ENCODE measurements around the gene GDPD1.

- TF ChIP-seq ZNF778 (CRISPR knock-in tag; IDR thresholded peaks at IDR 0.05) (no peak), JUNB (CRISPR knock-in tag; conservative IDR thresholded peaks at IDR 0.05) (no peak), ZNF583 (CRISPR knock-in tag; IDR thresholded peaks at IDR 0.05) (no peak), ZNF253 (CRISPR knock-in tag; conservative IDR thresholded peaks at IDR 0.05) (no peak), CREB1 (IDR thresholded peaks at IDR 0.05) (no peak), CREB1 (CRISPR knock-in tag; IDR thresholded peaks at IDR 0.05) (no peak), CTCF (IDR thresholded peaks at IDR 0.05 in 2 of 3, conservative IDR thresholded peaks at IDR 0.05 in 1 of 3; ENCODE audit: insufficient read depth in 2 of 3, low read depth in 1 of 3, low read length in 3 of 3) (no peak), MED1 (CRISPR knock-in tag; IDR thresholded peaks at IDR 0.05; ENCODE audit: borderline replicate concordance) (no peak), FOXK2 (conservative IDR thresholded peaks at IDR 0.05 in 1 of 2, IDR thresholded peaks at IDR 0.05 in 1 of 2; ENCODE audit: low read depth in 2 of 2) (no peak), EP300 (IDR thresholded peaks at IDR 0.05; ENCODE audit: low read length) (no peak), ZBTB11 (CRISPR knock-in tag; IDR thresholded peaks at IDR 0.05) (no peak)
These were observed 23.8 kb downstream of the GDPD1 start for GRCh38 chr17:59244081-59244480.

Data from K562 (cell line).